Measurements from ENCODE around the gene DPP6.
A peak's percentile ranks its signal among the peaks of the same experiment; 100 is the strongest.

DPP6 gene

GRCh38 chr7:154474903-154475520 is 422.8 kb downstream of the DPP6 start:
- DNase-seq: no peak

GRCh38 chr7:154475864-154476263 is 423.7 kb downstream of the DPP6 start:
- DNase-seq: no peak

GRCh38 chr7:154480817-154481216 is 428.6 kb downstream of the DPP6 start:
- no peak for DNase-seq

GRCh38 chr7:154482863-154483262 is 430.7 kb downstream of the DPP6 start:
- DNase-seq: no peak

GRCh38 chr7:154484406-154484805 is 432.2 kb downstream of the DPP6 start:
- peak; percentile 63 for DNase-seq

GRCh38 chr7:154484943-154485342 is 432.7 kb downstream of the DPP6 start:
- no peak for DNase-seq

- DNase-seq: no peak
Observed at GRCh38 chr7:154489897-154490296, 437.7 kb downstream of the DPP6 start.

GRCh38 chr7:154493594-154493993 is 441.4 kb downstream of the DPP6 start:
- no peak for DNase-seq

GRCh38 chr7:154497751-154498150 is 445.6 kb downstream of the DPP6 start:
- no peak for DNase-seq

- peak; percentile 52 for DNase-seq
Observed at GRCh38 chr7:154503962-154504550, 451.9 kb downstream of the DPP6 start.

- no peak for DNase-seq
Observed at GRCh38 chr7:154504918-154505317, 452.7 kb downstream of the DPP6 start.

GRCh38 chr7:154505362-154505761 is 453.2 kb downstream of the DPP6 start:
- no peak for DNase-seq

- DNase-seq: no peak
Observed at GRCh38 chr7:154509192-154509591, 457.0 kb downstream of the DPP6 start.

- no peak for DNase-seq
Observed at GRCh38 chr7:154512121-154512833, 460.1 kb downstream of the DPP6 start.

GRCh38 chr7:154517768-154518167 is 465.6 kb downstream of the DPP6 start:
- DNase-seq: no peak

- DNase-seq: no peak
Observed at GRCh38 chr7:154519229-154519628, 467.0 kb downstream of the DPP6 start.

GRCh38 chr7:154530136-154530535 is 477.9 kb downstream of the DPP6 start:
- DNase-seq: no peak

GRCh38 chr7:154532771-154533170 is 480.6 kb downstream of the DPP6 start:
- no peak for DNase-seq

- no peak for DNase-seq
Observed at GRCh38 chr7:154540596-154540995, 488.4 kb downstream of the DPP6 start.

- no peak for DNase-seq
Observed at GRCh38 chr7:154541606-154542005, 489.4 kb downstream of the DPP6 start.

GRCh38 chr7:154546946-154547587 is 494.9 kb downstream of the DPP6 start:
- DNase-seq: no peak

GRCh38 chr7:154553711-154554265 is 501.6 kb downstream of the DPP6 start:
- DNase-seq: no peak

- DNase-seq: no peak
Observed at GRCh38 chr7:154559454-154559853, 507.3 kb downstream of the DPP6 start.

GRCh38 chr7:154564676-154565075 is 512.5 kb downstream of the DPP6 start:
- DNase-seq: no peak

Measured in NCI-H524 treated with DMSO at 0.1 percent for 48 hours (cell line).